Stimulated activated CD4-positive, alpha-beta T cell treated with anti-CD3 and anti-CD28 coated beads, Interleukin-1b, Interleukin-23, amount 100 ng/mL, for 4 hours (primary cell): ENCODE measurements around the gene MACROD2.

ENCODE experiments used
- DNase-seq, 2 donors: peaks; one replicate each; pipeline ENCODE4 v3.0.0-alpha.2; 2020; ENCODE audit warnings: low read depth in 2 of 2

Gene MACROD2

GRCh38 chr20:15571056-15571455 is 1575.7 kb downstream of the MACROD2 start:
- DNase-seq: no peak

- DNase-seq: no peak
These were observed 1579.9 kb downstream of the MACROD2 start for GRCh38 chr20:15575255-15575654.

DNA sequence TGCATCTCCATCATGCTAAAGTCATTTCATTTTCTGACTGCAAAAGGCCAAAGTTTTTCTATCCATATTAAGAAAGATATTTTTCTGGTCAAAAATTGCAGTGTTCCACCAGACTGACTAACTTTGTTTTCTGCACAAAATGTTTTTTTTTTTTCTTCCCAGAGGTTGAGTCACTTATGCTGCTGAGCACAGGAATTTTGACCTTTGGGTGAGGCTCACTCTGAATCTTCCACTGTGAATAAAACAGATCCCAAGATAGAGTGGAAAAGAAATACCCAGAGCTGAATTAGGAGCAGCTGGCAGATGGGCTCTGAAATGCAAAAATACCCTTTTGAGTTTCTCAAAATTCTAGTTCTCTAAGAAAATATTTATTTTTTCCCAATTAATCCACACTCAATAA is 1581.1 kb downstream of the MACROD2 start:
- DNase-seq: no peak

GRCh38 chr20:15578113-15578512 is 1582.8 kb downstream of the MACROD2 start:
- no peak for DNase-seq

GRCh38 chr20:15579688-15580087 is 1584.4 kb downstream of the MACROD2 start:
- DNase-seq: no peak

- no peak for DNase-seq
These were observed 1586.9 kb downstream of the MACROD2 start for GRCh38 chr20:15582146-15582760.

GRCh38 chr20:15584507-15584906 is 1589.2 kb downstream of the MACROD2 start:
- DNase-seq: no peak

DNA sequence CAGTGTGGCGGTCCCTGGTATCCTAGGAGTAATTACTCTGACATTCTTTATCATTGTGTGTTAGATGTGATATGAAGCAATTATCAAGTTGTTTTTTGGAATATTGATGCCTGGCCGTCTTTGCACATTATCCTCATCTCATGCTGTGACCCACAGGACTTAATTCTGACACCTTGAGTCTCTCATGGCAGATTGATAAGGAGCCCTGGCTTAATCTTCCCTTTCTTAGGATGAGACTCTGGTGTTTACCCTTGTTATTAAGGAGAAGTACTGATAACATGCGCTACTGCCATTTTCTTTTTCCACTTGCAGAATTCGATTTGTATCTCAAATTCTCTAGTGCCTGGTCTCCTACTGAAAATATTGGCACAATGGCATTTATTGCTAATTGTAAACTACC is 1597.8 kb downstream of the MACROD2 start:
- no peak for DNase-seq

GRCh38 chr20:15594158-15594695 is 1598.9 kb downstream of the MACROD2 start:
- no peak for DNase-seq

DNA sequence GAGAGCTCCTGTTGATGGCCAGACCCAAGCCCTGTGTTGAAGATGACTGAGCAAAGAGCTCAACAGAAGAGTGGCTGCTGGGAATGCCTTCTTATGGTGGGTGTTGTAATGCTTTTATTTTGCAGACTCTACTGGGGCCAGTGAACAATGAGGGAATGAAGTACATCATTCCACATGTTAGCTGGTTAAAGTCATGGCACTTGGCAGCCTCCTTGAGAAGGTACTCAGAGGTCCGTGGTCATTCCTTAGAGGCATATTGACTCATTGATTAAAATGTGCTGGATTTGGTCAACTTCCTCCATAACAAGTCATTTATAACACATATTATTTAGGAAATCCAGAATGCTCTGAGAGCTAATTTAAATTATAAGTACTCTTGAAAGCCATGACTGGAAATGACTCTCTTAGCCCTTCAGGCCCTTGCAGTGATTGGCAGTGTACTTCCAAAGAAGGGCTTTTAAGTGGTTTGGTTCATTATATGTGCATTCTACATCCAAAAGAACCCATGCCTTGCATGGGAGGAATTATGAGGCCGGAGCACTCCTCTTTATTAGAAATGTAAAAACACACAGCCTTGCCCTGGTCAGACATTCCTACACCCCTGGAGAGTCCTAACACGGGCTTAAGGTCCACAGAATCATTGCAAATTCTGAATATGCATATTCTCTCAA is 1601.0 kb downstream of the MACROD2 start:
- no peak for DNase-seq

DNA sequence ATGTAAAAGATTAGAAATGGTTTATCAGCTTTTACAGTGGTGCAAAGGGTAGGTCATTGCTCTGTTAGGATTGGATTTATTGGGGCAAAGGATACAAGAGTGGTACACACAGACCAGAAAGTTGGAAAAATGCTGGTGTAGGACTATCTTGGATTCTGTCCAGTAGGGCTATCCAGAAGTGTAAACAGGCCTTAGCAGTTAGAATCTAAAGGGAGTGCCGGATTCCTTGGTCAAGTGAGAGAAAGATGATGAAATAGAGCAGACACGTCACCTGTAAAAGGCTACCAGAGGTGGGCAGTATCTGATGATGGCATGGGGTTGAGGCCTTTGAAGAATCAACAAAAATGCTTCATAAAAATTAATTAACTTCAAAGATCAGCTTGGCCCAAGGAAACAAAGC is 1602.0 kb downstream of the MACROD2 start:
- no peak for DNase-seq

- DNase-seq: no peak
These were observed 1604.6 kb downstream of the MACROD2 start for GRCh38 chr20:15599961-15600360.

GRCh38 chr20:15600565-15600964 is 1605.2 kb downstream of the MACROD2 start:
- DNase-seq: no peak

DNA sequence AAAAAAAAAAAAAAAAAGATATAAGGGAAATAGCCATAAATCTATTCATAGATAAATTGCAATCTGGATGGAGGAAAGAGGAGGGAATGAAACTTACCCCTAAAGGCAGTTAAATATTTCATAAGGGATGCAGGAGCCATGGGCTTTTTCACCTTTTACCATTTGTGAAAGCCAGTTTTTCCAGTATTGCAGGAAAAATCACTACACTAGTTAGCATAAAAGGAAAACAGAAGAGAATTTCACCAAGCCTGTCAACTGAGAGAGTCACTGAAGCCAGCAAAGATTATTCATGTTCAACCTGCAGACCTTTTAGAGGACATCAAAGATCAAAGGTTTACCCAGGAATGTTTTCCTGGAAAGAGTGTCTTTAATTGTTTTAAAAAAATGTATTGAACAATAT is 1608.2 kb downstream of the MACROD2 start:
- DNase-seq: no peak

DNA sequence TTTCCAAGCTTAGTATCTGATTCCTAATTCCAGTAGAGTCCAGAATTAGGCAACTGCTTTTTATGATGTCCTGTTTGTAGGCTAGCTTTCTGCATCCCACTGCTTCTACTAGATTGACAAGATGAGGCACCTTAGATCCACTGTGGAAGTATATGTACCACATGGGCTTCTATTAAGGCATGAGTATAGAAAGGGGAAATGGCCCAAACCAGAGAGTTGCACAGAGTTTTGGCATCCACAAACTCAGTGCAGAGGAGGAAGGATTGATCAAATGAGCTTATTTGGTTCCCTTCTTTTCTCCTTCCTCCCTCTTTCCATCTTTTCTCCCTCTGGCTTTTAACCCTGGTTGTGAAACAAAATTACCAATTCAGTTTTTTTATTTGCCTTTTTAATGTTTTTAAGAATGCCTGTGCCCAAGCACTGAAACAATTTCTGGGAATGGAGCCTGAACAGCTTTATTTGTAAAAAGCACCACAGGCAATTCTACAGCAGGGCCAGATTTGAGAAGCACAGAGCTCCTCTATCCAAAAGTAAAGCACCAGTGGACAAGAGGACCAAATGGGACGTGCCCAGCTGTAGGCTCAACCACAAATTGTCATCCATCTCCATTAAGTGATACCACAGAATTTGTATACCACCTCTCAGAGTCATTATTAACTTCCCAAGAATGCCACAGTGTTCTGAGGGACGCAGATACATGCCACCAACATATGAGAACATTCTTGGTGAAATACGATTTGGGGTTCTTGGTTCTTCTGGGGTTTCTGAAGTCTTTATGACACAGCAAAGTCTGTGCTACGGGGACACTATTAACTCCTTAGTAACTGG is 1608.9 kb downstream of the MACROD2 start:
- DNase-seq: no peak

GRCh38 chr20:15609921-15610320 is 1614.6 kb downstream of the MACROD2 start:
- DNase-seq: no peak

- DNase-seq: no peak
These were observed 1615.5 kb downstream of the MACROD2 start for GRCh38 chr20:15610787-15611186.

DNA sequence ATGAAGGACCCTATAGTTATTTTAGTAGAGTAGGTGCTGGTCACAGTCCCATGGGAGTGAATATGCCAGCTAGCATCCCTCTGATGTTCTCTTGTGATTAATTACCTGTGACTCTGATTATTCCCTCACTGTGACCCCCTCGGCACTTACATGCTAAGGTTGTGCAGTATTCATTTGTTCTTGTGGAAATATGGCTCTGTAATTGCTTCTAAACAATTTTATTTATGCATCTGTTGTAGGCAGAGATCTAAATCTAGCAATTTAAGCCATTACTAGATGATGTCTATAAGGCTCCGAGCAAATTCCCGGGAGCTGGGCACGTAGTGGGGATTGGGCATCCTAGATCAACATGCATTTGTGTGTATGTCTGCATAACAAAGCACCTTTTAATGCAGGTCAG is 1616.2 kb downstream of the MACROD2 start:
- no peak for DNase-seq

DNA sequence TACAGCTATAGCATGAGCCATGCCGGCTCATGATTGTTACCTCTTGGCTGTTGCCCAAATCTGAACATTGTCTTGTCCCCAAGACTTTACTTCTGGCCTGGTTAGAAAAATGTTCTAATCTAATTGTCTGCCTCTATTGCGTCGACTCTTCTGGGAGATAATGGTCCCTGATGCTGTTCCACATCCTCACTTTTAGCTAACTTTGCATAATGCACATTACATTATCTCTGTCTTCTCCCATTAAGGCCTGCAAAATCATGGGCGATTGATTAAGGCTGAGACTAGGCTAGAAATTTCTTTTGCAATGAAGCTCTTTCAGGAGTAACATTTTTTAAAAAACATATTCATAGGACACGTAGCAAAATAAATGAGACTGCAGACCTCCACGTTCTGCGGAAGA is 1616.9 kb downstream of the MACROD2 start:
- DNase-seq: no peak

GRCh38 chr20:15612769-15613168 is 1617.5 kb downstream of the MACROD2 start:
- DNase-seq: no peak

DNA sequence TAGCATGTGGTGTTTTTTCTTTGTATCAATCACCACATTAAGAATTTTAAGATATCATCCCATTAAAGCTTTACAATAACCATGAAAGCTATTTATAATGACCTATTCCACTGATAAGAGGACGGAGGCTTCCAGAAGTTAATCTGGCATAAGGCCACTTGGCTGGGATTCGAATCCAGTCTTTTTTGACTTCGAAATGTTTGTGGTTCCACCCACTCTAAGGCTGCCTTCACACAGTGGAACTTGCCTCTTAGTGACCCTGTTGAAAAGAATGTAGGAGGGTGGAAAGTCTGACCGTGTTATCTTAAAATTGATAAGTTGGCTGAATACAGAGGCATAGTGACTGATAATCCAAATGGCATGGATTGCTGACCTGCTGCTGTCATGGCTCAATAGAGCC is 1618.2 kb downstream of the MACROD2 start:
- DNase-seq: no peak

DNA sequence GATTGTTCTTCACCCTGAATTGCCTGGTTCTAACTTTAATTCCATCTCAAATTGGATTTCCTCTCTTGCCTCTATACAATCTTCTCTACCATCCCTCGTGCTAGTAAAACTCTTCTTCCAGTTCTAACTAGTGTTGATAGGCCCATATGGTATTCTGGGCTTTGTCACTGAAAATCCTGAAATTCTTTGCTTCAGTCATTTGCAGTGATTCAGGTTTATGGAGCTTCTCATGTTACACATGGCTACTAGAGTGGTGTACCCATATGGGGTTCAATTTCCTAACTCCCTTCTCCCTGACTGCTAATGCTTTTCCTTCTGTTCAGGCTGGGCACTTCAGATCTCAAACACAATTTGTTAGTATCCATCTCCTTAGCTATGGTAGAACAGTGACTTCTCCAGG is 1621.3 kb downstream of the MACROD2 start:
- DNase-seq: no peak

DNA sequence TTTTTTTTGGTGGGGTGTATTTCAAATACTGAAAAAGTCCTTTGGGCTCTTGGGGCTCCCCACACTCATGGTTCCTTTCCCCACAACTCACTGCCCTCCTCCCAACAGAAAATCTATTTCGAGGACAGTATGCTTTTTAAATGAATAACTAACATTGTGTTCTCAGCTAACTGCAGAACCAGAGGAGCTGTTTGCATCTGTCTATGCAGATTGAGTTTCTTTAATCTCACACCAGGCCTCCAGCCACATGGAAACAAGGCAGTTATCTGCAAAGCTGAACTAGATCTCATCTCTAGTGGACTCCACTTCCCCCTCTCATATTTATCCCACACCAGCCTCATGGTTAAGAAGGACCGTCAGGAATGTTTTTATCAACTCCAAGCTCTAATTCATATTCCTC is 1622.8 kb downstream of the MACROD2 start:
- no peak for DNase-seq
